Measurements from ENCODE around the gene RBCK1.

DNA sequence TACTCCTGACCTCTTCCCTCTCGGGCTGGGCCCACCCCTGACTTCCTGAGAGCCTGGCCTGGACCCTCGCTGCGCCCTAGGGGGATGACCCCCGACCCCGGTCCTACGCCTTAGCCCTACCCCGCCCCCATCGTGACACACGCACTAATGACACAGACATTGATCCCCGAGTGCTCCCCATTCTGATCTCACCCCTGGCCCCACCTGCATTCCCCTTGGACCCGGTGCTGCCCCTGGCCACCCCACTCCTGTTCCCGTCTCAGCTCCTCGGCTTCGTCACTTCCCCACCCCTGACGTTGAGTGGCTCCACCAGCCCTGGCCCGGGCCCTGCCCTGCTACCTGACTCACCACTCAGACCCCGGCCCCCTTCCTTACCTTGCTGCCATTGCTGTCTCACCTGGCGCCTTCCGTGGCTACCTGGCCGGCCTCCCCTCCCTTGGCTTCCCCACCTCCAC is 12.1 kb downstream of the RBCK1 start:
- TF ChIP-seq EZH2 (IDR thresholded peaks at IDR 0.05; ENCODE audit: insufficient read depth, poor library complexity, severe bottlenecking) (no peak), EZH2phosphoT487 (IDR thresholded peaks at IDR 0.05; ENCODE audit: insufficient read depth, low read depth) (no peak)

Data from GM23248 (cell line).